CD4-positive, CD25-positive, alpha-beta regulatory T cell (primary cell): ENCODE data around the gene PRDX5. TPM values are rescaled to one million over a fixed set of nuclear protein-coding genes. Genes with fewer than 3 reads are reported as not detected.

ENCODE experiments used
- ATAC-seq, 2 donors: fragments of 150-1000 bp; cut with Tn5 transposase; one replicate each; pipeline ENCODE4 v1.10.0; 2021; ENCODE audit warnings: low read depth in 2 of 2, moderate number of reproducible peaks in 2 of 2, moderate library complexity in 1 of 2
- DNase-seq, 3 donors: peaks; one replicate each; pipeline versions ENCODE4 v3.0.0 to v3.0.0-alpha.2; 2012 to 2022; ENCODE audit warnings: mixed read lengths in 1 of 3
- H3K27ac ChIP-seq: one replicate; pipeline ENCODE4 v1.7.0; 2013; ENCODE audit warnings: mild to moderate bottlenecking, low read length; ENCODE audit not compliant: insufficient read depth, poor library complexity, severe bottlenecking
- H3K27me3 ChIP-seq: one replicate; pipeline ENCODE4 v1.7.0; 2013; ENCODE audit warnings: low read length; ENCODE audit not compliant: control insufficient read depth, insufficient read depth
- H3K36me3 ChIP-seq: one replicate; pipeline ENCODE4 v1.7.0; 2013; ENCODE audit warnings: mild to moderate bottlenecking, low read length, moderate library complexity; ENCODE audit not compliant: control insufficient read depth, insufficient read depth
- H3K4me1 ChIP-seq: 2 replicates; pipeline ENCODE4 v1.7.0; 2013; ENCODE audit warnings: mild to moderate bottlenecking, low read length; ENCODE audit not compliant: insufficient read depth, control insufficient read depth, poor library complexity, severe bottlenecking
- H3K4me3 ChIP-seq: one replicate; pipeline ENCODE4 v1.7.0; 2013; ENCODE audit warnings: low read depth, mild to moderate bottlenecking, low read length, moderate library complexity
- H3K9me3 ChIP-seq, 2 experiments: 1 replicate in 1 of 2; 2 replicates in 1 of 2; pipeline ENCODE4 v1.7.0; 2013; ENCODE audit warnings: low read length in 2 of 2, mild to moderate bottlenecking in 1 of 2, moderate library complexity in 1 of 2; ENCODE audit not compliant: control insufficient read depth in 2 of 2
- H3K27ac Mint-ChIP-seq, 3 donors: one replicate each; pipeline ENCODE4 v1.8.0; 2020 to 2022; ENCODE audit warnings: mild to moderate bottlenecking in 3 of 3, mixed read lengths in 3 of 3, moderate library complexity in 2 of 3
- H3K27me3 Mint-ChIP-seq: one replicate; pipeline ENCODE4 v1.8.0; 2022; ENCODE audit warnings: mild to moderate bottlenecking, mixed read lengths
- H3K36me3 Mint-ChIP-seq: one replicate; pipeline ENCODE4 v1.8.0; 2020; ENCODE audit warnings: mixed read lengths
- H3K4me1 Mint-ChIP-seq, 4 donors: one replicate each; pipeline ENCODE4 v1.8.0; 2020 to 2022; ENCODE audit warnings: mixed read lengths in 4 of 4, mild to moderate bottlenecking in 1 of 4
- H3K4me3 Mint-ChIP-seq, 4 donors: one replicate each; pipeline ENCODE4 v1.8.0; 2020 to 2022; ENCODE audit warnings: mild to moderate bottlenecking in 4 of 4, mixed read lengths in 4 of 4, moderate library complexity in 3 of 4
- H3K9me3 Mint-ChIP-seq, 7 donors: one replicate each; pipeline ENCODE4 v1.8.0; 2020 to 2022; ENCODE audit warnings: mixed read lengths in 7 of 7, mild to moderate bottlenecking in 3 of 7, moderate library complexity in 2 of 7
- polyA plus RNA-seq, 4 donors: library from polyadenylated mRNA; unstranded; fragments of 300-500 nt; fragmentation: Illumina TruSeq; gene quantifications; one replicate each; pipeline ENCODE4 v1.2.3, GENCODE V29; 2021
- total RNA-seq: library from RNA; stranded (reverse); gene quantifications from one replicate; pipeline ENCODE4 v1.2.3, GENCODE V29; 2022

Gene PRDX5
- total and polyA plus RNA-seq, 5 donors from 2014 or later: 40.1 to 217 (median 181) TPM

GRCh38 chr11:64352995-64353714 is 35.2 kb downstream of the PRDX5 start:
- no peak overlapping the region for H3K4me3 ChIP-seq
- ATAC-seq: no peak
- Mint-ChIP-seq H3K27ac (no peak overlapping the region), H3K4me3 (no peak overlapping the region), H3K4me1 (peaks cover 0 to 14% (median 6%) of the 10 kb centered on the region in 4 donors), H3K9me3 (no peaks in the 10 kb centered on the region), H3K27me3 (no peaks in the 10 kb centered on the region), H3K36me3 (peaks cover 4% of the 10 kb centered on the region)
- peaks cover 9% of the 10 kb centered on the region for H3K36me3 ChIP-seq
- H3K27ac ChIP-seq: no peak overlapping the region
- no peaks in the 10 kb centered on the region for H3K27me3 ChIP-seq
- no peaks in the 10 kb centered on the region for H3K9me3 ChIP-seq
- no peak for DNase-seq
- H3K4me1 ChIP-seq: peaks cover 10% of the 10 kb centered on the region

GRCh38 chr11:64353715-64354506 is 36.0 kb downstream of the PRDX5 start:
- no peak overlapping the region for H3K27ac Mint-ChIP-seq
- Histone ChIP-seq H3K4me1 (peaks cover 17% of the 10 kb centered on the region), H3K36me3 (peaks cover 9% of the 10 kb centered on the region), H3K9me3 (no peaks in the 10 kb centered on the region), H3K4me3 (no peak overlapping the region), H3K27ac (no peak overlapping the region), H3K27me3 (no peaks in the 10 kb centered on the region)
- peaks cover 0 to 17% (median 6%) of the 10 kb centered on the region in 4 donors for H3K4me1 Mint-ChIP-seq
- H3K4me3 Mint-ChIP-seq: no peak overlapping the region
- no peaks in the 10 kb centered on the region for H3K27me3 Mint-ChIP-seq
- no peaks in the 10 kb centered on the region for H3K9me3 Mint-ChIP-seq
- H3K36me3 Mint-ChIP-seq: peaks cover 4% of the 10 kb centered on the region
- DNase-seq (no peak), ATAC-seq (no peak)

- no peaks in the 10 kb centered on the region for H3K9me3 ChIP-seq
- peaks cover 28% of the 10 kb centered on the region for H3K4me1 ChIP-seq
- peaks cover 3% of the 10 kb centered on the region for H3K36me3 ChIP-seq
- Mint-ChIP-seq H3K27ac (no peak overlapping the region), H3K4me3 (peak overlapping the region in 2 of 4 donors; percentile 65 to 83), H3K36me3 (no peaks in the 10 kb centered on the region), H3K9me3 (no peaks in the 10 kb centered on the region), H3K4me1 (peaks cover 0 to 28% (median 12%) of the 10 kb centered on the region in 4 donors), H3K27me3 (no peaks in the 10 kb centered on the region)
- no peaks in the 10 kb centered on the region for H3K27me3 ChIP-seq
- peak in 1 of 2 donors; percentile 9 for ATAC-seq
- no peak overlapping the region for H3K27ac ChIP-seq
- no peak overlapping the region for H3K4me3 ChIP-seq
- DNase-seq: peak in 1 of 3 donors; percentile 52
These were observed 37.4 kb downstream of the PRDX5 start for GRCh38 chr11:64355078-64355940.

- Histone ChIP-seq H3K27me3 (no peaks in the 10 kb centered on the region), H3K4me3 (no peak overlapping the region), H3K36me3 (peaks cover 14% of the 10 kb centered on the region), H3K27ac (no peak overlapping the region), H3K4me1 (peaks cover 28% of the 10 kb centered on the region), H3K9me3 (no peaks in the 10 kb centered on the region)
- peak in 1 of 3 donors; percentile 35 for DNase-seq
- ATAC-seq: no peak
- no peaks in the 10 kb centered on the region for H3K9me3 Mint-ChIP-seq
- peak overlapping the region in 1 of 3 donors; percentile 68 for H3K27ac Mint-ChIP-seq
- peaks cover 0 to 38% (median 15%) of the 10 kb centered on the region in 4 donors for H3K4me1 Mint-ChIP-seq
- no peaks in the 10 kb centered on the region for H3K27me3 Mint-ChIP-seq
- no peaks in the 10 kb centered on the region for H3K36me3 Mint-ChIP-seq
- peak overlapping the region; percentile 56 to 83 (median 69) for H3K4me3 Mint-ChIP-seq
These were observed 38.8 kb downstream of the PRDX5 start for GRCh38 chr11:64356498-64357411.

GRCh38 chr11:64357446-64357845 is 39.5 kb downstream of the PRDX5 start:
- Mint-ChIP-seq H3K27me3 (no peaks in the 10 kb centered on the region), H3K4me3 (peak overlapping the region in 1 of 4 donors; percentile 68)
- no peak for ATAC-seq

GRCh38 chr11:64357904-64358535 is 40.1 kb downstream of the PRDX5 start:
- H3K27me3 ChIP-seq: no peaks in the 10 kb centered on the region
- Mint-ChIP-seq H3K27me3 (no peaks in the 10 kb centered on the region), H3K27ac (peak overlapping the region in 1 of 3 donors; percentile 69), H3K4me3 (peak overlapping the region in 3 of 4 donors; percentile 68 to 76 (median 69)), H3K36me3 (peaks cover 9% of the 10 kb centered on the region), H3K4me1 (peaks cover 0 to 42% (median 18%) of the 10 kb centered on the region in 4 donors), H3K9me3 (no peaks in the 10 kb centered on the region)
- H3K4me1 ChIP-seq: peaks cover 28% of the 10 kb centered on the region
- peak overlapping the region; percentile 66 for H3K27ac ChIP-seq
- H3K9me3 ChIP-seq: no peaks in the 10 kb centered on the region
- H3K4me3 ChIP-seq: no peak overlapping the region
- DNase-seq: peak in 1 of 3 donors; percentile 59
- ATAC-seq: peak; percentile 50 to 52
- peaks cover 24% of the 10 kb centered on the region for H3K36me3 ChIP-seq

More at GRCh38 chr11:64357446-64357845, 39.5 kb downstream of the PRDX5 start:
- peaks cover 0 to 42% (median 18%) of the 10 kb centered on the region in 4 donors for H3K4me1 Mint-ChIP-seq
- Histone ChIP-seq H3K27ac (no peak overlapping the region), H3K4me1 (peaks cover 28% of the 10 kb centered on the region), H3K4me3 (no peak overlapping the region), H3K27me3 (no peaks in the 10 kb centered on the region), H3K36me3 (peaks cover 21% of the 10 kb centered on the region), H3K9me3 (no peaks in the 10 kb centered on the region)
- no peak for DNase-seq
- H3K27ac Mint-ChIP-seq: no peak overlapping the region
- H3K9me3 Mint-ChIP-seq: no peaks in the 10 kb centered on the region
- H3K36me3 Mint-ChIP-seq: peaks cover 7% of the 10 kb centered on the region
